Measurements from ENCODE around the gene HEXD. TPM values are rescaled to one million over a fixed set of nuclear protein-coding genes. Genes with fewer than 3 reads are reported as not detected.

The HEXD gene
- total and polyA plus RNA-seq, 2 experiments from 2014 or later, result 5.7 to 5.9 TPM

- no peaks in the 10 kb centered on the region for H4K20me1 ChIP-seq (ENCODE audit: insufficient read depth)
- 84 to 91% methylated on average over 9 of the region's 9 CpGs for WGBS, 2 experiments (ENCODE audit: low coverage in 1 of 2, low lambda C conversion rate in 2 of 2, missing lambda C conversion rate in 2 of 2)
Measured at GRCh38 chr17:82483836-82484235, 65.7 kb downstream of the HEXD start.

GRCh38 chr17:82486231-82487094, 68.3 kb downstream of the HEXD start:
- no peak for DNase-seq
- TF ChIP-seq EZH2phosphoT487 (IDR thresholded peaks at IDR 0.05; ENCODE audit: insufficient read depth, low read depth) (no peak), EZH2 (IDR thresholded peaks at IDR 0.05; ENCODE audit: insufficient read depth, poor library complexity, severe bottlenecking) (no peak)
- no peak overlapping the region for H3K4me2 ChIP-seq (ENCODE audit: unreplicated experiment)
- H3K4me3 ChIP-seq, result no peak overlapping the region
- no peaks in the 10 kb centered on the region for H3K9me3 ChIP-seq (ENCODE audit: low read depth)
- peaks cover 9% of the 10 kb centered on the region; the same call in 1 of the 2 replicates for H3F3A ChIP-seq (ENCODE audit: insufficient read depth)
- H3K9me2 ChIP-seq (ENCODE audit: insufficient read depth), result no peaks in the 10 kb centered on the region
- in situ Hi-C loops (cut with MboI), result no loop called here
- no peak overlapping the region for H3K27ac ChIP-seq
- no peak overlapping the region for H3K9ac ChIP-seq
- H2AFZ ChIP-seq, result no peak overlapping the region
- H3K27me3 ChIP-seq (replicated peaks; ENCODE audit: insufficient read depth), result no peaks in the 10 kb centered on the region
- WGBS, 2 experiments (ENCODE audit: low coverage in 1 of 2, low lambda C conversion rate in 2 of 2, missing lambda C conversion rate in 2 of 2), result 80 to 87% methylated on average over 12 to 13 of the region's 13 CpGs
- peaks cover 12% of the 10 kb centered on the region for H3K4me1 ChIP-seq (ENCODE audit: insufficient read depth)
- no peaks in the 10 kb centered on the region for H3K79me2 ChIP-seq (ENCODE audit: insufficient read depth)
- peaks cover 6% of the 10 kb centered on the region; the same call in 1 of the 2 replicates for H3K36me3 ChIP-seq (ENCODE audit: low read depth)
- H4K20me1 ChIP-seq (ENCODE audit: insufficient read depth), result no peaks in the 10 kb centered on the region

More at GRCh38 chr17:82483836-82484235, 65.7 kb downstream of the HEXD start:
- H3K9me3 ChIP-seq (ENCODE audit: low read depth), result no peaks in the 10 kb centered on the region
- H2AFZ ChIP-seq, result no peak overlapping the region
- TF ChIP-seq EZH2phosphoT487 (IDR thresholded peaks at IDR 0.05; ENCODE audit: insufficient read depth, low read depth) (no peak), EZH2 (IDR thresholded peaks at IDR 0.05; ENCODE audit: insufficient read depth, poor library complexity, severe bottlenecking) (no peak)
- H3K27me3 ChIP-seq (replicated peaks; ENCODE audit: insufficient read depth), result no peaks in the 10 kb centered on the region
- peaks cover 5% of the 10 kb centered on the region for H3K4me1 ChIP-seq (ENCODE audit: insufficient read depth)
- no peak overlapping the region for H3K4me2 ChIP-seq (ENCODE audit: unreplicated experiment)
- in situ Hi-C loops (cut with MboI), result no loop called here
- H3K9me2 ChIP-seq (ENCODE audit: insufficient read depth), result no peaks in the 10 kb centered on the region
- no peak for DNase-seq
- H3K79me2 ChIP-seq (ENCODE audit: insufficient read depth), result no peaks in the 10 kb centered on the region
- H3K36me3 ChIP-seq (ENCODE audit: low read depth), result peaks cover 11% of the 10 kb centered on the region; the same call in 1 of the 2 replicates
- H3F3A ChIP-seq (ENCODE audit: insufficient read depth), result peaks cover 8% of the 10 kb centered on the region; the same call in 1 of the 2 replicates
- H3K9ac ChIP-seq, result no peak overlapping the region
- H3K27ac ChIP-seq, result no peak overlapping the region
- no peak overlapping the region for H3K4me3 ChIP-seq

- Histone ChIP-seq H3K4me2 (ENCODE audit: unreplicated experiment) (no peak overlapping the region), H3K27ac (no peak overlapping the region), H3K79me2 (ENCODE audit: insufficient read depth) (no peaks in the 10 kb centered on the region), H3K9me3 (ENCODE audit: low read depth) (no peaks in the 10 kb centered on the region), H4K20me1 (ENCODE audit: insufficient read depth) (no peaks in the 10 kb centered on the region), H3K4me3 (no peak overlapping the region), H3K9me2 (ENCODE audit: insufficient read depth) (no peaks in the 10 kb centered on the region), H3K36me3 (ENCODE audit: low read depth) (peaks cover 6% of the 10 kb centered on the region; the same call in 1 of the 2 replicates), H3K27me3 (replicated peaks; ENCODE audit: insufficient read depth) (no peaks in the 10 kb centered on the region), H3K4me1 (ENCODE audit: insufficient read depth) (peaks cover 18% of the 10 kb centered on the region), H2AFZ (no peak overlapping the region), H3K9ac (no peak overlapping the region), H3F3A (ENCODE audit: insufficient read depth) (peaks cover 13% of the 10 kb centered on the region)
- in situ Hi-C loops (cut with MboI), result no loop called here
- DNase-seq, result no peak
- 68 to 71% methylated on average over 14 of the region's 14 CpGs for WGBS, 2 experiments (ENCODE audit: low coverage in 1 of 2, low lambda C conversion rate in 2 of 2, missing lambda C conversion rate in 2 of 2)
- TF ChIP-seq EZH2 (IDR thresholded peaks at IDR 0.05; ENCODE audit: insufficient read depth, poor library complexity, severe bottlenecking) (no peak), EZH2phosphoT487 (IDR thresholded peaks at IDR 0.05; ENCODE audit: insufficient read depth, low read depth) (no peak)
Measured at GRCh38 chr17:82487910-82488309, 69.8 kb downstream of the HEXD start.

GRCh38 chr17:82489117-82489516, 71.0 kb downstream of the HEXD start:
- TF ChIP-seq EZH2phosphoT487 (IDR thresholded peaks at IDR 0.05; ENCODE audit: insufficient read depth, low read depth), result no peak
- Histone ChIP-seq H3K9ac (peak overlapping the region; percentile 69), H3K4me1 (ENCODE audit: insufficient read depth) (peaks cover 25% of the 10 kb centered on the region), H3K36me3 (ENCODE audit: low read depth) (peaks cover 6% of the 10 kb centered on the region; the same call in 1 of the 2 replicates), H3K27me3 (replicated peaks; ENCODE audit: insufficient read depth) (no peaks in the 10 kb centered on the region), H3K27ac (peak overlapping the region; percentile 69), H3K79me2 (ENCODE audit: insufficient read depth) (no peaks in the 10 kb centered on the region), H3K9me2 (ENCODE audit: insufficient read depth) (no peaks in the 10 kb centered on the region), H2AFZ (no peak overlapping the region), H4K20me1 (ENCODE audit: insufficient read depth) (no peaks in the 10 kb centered on the region), H3F3A (ENCODE audit: insufficient read depth) (peaks cover 25% of the 10 kb centered on the region), H3K4me2 (ENCODE audit: unreplicated experiment) (no peak overlapping the region), H3K9me3 (ENCODE audit: low read depth) (no peaks in the 10 kb centered on the region), H3K4me3 (no peak overlapping the region)
- 11 to 20% methylated on average over 8 of the region's 8 CpGs for WGBS, 2 experiments (ENCODE audit: low coverage in 1 of 2, low lambda C conversion rate in 2 of 2, missing lambda C conversion rate in 2 of 2)
- in situ Hi-C loops (cut with MboI), result no loop called here
- DNase-seq, result peak; percentile 91
